NCI-H1436 (cell line): Measurements from ENCODE around the gene APOBEC3A.
"Not testable (repeated sequence)": the region's sequence is repeated elsewhere in the genome, so short reads cannot be mapped to it uniquely, and the experiment has no call there.

ENCODE experiments used
- DNase-seq: peaks from one replicate; lab custom pipeline; 2025; lab: John Stamatoyannopoulos, UW

The APOBEC3A gene

GRCh38 chr22:38943201-38943600 lies 14.2 kb upstream of the APOBEC3A start:
- no peak for DNase-seq

- DNase-seq = no peak
Measured at GRCh38 chr22:38943882-38944281, 13.5 kb upstream of the APOBEC3A start.

- DNase-seq = no peak
Measured at GRCh38 chr22:38944653-38945052, 12.8 kb upstream of the APOBEC3A start.

- not testable (repeated sequence) for DNase-seq
Measured at GRCh38 chr22:38945706-38946338, 11.6 kb upstream of the APOBEC3A start.

- no peak for DNase-seq
Measured at GRCh38 chr22:38946771-38947170, 10.6 kb upstream of the APOBEC3A start.

- no peak for DNase-seq
Measured at GRCh38 chr22:38947321-38948140, 9.9 kb upstream of the APOBEC3A start.

GRCh38 chr22:38948181-38948940 lies 9.0 kb upstream of the APOBEC3A start:
- DNase-seq = no peak

GRCh38 chr22:38949889-38950405 lies 7.5 kb upstream of the APOBEC3A start:
- no peak for DNase-seq

- DNase-seq = no peak
Measured at GRCh38 chr22:38950527-38951295, 6.7 kb upstream of the APOBEC3A start.

- DNase-seq = no peak
Measured at GRCh38 chr22:38951734-38952133, 5.7 kb upstream of the APOBEC3A start.

- no peak for DNase-seq
Measured at GRCh38 chr22:38952281-38952993, 5.0 kb upstream of the APOBEC3A start.

GRCh38 chr22:38953091-38953490 lies 4.3 kb upstream of the APOBEC3A start:
- no peak for DNase-seq

GRCh38 chr22:38953577-38954413 lies 3.6 kb upstream of the APOBEC3A start:
- DNase-seq = no peak

- no peak for DNase-seq
Measured at GRCh38 chr22:38954414-38955043, 2.9 kb upstream of the APOBEC3A start.

- no peak for DNase-seq
Measured at GRCh38 chr22:38955250-38955905, 2.0 kb upstream of the APOBEC3A start.

- DNase-seq = no peak
Measured at GRCh38 chr22:38955926-38956325, 1.5 kb upstream of the APOBEC3A start.

- no peak for DNase-seq
Measured at GRCh38 chr22:38956551-38956950, 858 bp upstream of the APOBEC3A start.

- DNase-seq = no peak
Measured at GRCh38 chr22:38957808-38958650, 620 bp downstream of the APOBEC3A start.
